Esophagus squamous epithelium (tissue), 4 donors: ENCODE measurements around the gene ITGB7.

Experiments
- CTCF ChIP-seq, 6 experiments: fragments of 450-650 bp in 4 of 6; fragments of 200-600 bp in 2 of 6; sonication (generic) in 2 of 6; IDR thresholded peaks; one replicate each; pipeline ENCODE4 v1.5.1; 2016 to 2019; ENCODE audit warnings: antibody characterized with exemption in 6 of 6, mild to moderate bottlenecking in 4 of 6, moderate library complexity in 4 of 6
- POLR2A ChIP-seq, 4 donors: fragments of 450-650 bp; IDR thresholded peaks; one replicate each; pipeline ENCODE4 v1.6.1; 2017; ENCODE audit warnings: antibody characterized with exemption in 4 of 4, mild to moderate bottlenecking in 4 of 4, moderate library complexity in 3 of 4

- TF ChIP-seq CTCF (IDR thresholded peaks at IDR 0.05) (no peak), POLR2A (IDR thresholded peaks at IDR 0.05) (no peak)
These were observed 1.4 kb upstream of the ITGB7 start for GRCh38 chr12:53208435-53208834.
